ENCODE measurements around the gene FUT3.

DNA sequence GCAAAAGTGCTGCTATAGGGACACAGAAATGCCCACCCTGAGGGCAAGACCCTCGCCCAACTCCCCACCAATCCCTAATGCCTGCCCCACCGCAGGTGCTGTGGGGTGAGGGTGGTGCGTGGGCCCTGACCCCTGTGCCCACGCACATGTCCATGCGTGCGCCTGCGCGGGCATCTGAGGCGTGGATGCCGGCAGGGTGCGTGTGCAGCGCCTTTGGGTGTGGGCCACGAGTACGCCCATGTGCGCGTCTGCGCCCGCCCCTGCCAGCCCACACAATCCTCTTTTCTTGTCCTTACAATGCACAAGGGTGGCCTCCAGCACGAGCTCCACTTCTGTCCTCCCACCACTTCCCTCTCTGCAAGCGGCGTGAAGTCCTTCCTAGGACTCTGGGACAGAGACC is 26.1 kb downstream of the FUT3 start:
- TF ChIP-seq, protein P1, sequence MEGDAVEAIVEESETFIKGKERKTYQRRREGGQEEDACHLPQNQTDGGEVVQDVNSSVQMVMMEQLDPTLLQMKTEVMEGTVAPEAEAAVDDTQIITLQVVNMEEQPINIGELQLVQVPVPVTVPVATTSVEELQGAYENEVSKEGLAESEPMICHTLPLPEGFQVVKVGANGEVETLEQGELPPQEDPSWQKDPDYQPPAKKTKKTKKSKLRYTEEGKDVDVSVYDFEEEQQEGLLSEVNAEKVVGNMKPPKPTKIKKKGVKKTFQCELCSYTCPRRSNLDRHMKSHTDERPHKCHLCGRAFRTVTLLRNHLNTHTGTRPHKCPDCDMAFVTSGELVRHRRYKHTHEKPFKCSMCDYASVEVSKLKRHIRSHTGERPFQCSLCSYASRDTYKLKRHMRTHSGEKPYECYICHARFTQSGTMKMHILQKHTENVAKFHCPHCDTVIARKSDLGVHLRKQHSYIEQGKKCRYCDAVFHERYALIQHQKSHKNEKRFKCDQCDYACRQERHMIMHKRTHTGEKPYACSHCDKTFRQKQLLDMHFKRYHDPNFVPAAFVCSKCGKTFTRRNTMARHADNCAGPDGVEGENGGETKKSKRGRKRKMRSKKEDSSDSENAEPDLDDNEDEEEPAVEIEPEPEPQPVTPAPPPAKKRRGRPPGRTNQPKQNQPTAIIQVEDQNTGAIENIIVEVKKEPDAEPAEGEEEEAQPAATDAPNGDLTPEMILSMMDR (IDR thresholded peaks at IDR 0.05 in 2 of 3, conservative IDR thresholded peaks at IDR 0.05 in 1 of 3; ENCODE audit: borderline replicate concordance in 1 of 3, insufficient read depth in 1 of 3, low read depth in 2 of 3, low read length in 2 of 3), result no peak
- TF ChIP-seq RAD21 (IDR thresholded peaks at IDR 0.05; ENCODE audit: low read depth) (no peak), EZH2 (IDR thresholded peaks at IDR 0.05) (no peak), POLR2A (IDR thresholded peaks at IDR 0.05; ENCODE audit: borderline replicate concordance, extremely low read depth, insufficient read depth, insufficient read length) (no peak), FOSL1 (IDR thresholded peaks at IDR 0.05; ENCODE audit: low read depth) (no peak), ZNF274 (IDR thresholded peaks at IDR 0.05; ENCODE audit: low read depth, low read length) (no peak), POLR2AphosphoS5 (IDR thresholded peaks at IDR 0.05; ENCODE audit: low read depth, low read length) (no peak), JUND (IDR thresholded peaks at IDR 0.05) (no peak), YY1 (IDR thresholded peaks at IDR 0.05; ENCODE audit: extremely low read depth, insufficient replicate concordance, low read depth, low read length) (no peak), EZH2phosphoT487 (IDR thresholded peaks at IDR 0.05; ENCODE audit: borderline replicate concordance) (no peak), SP1 (IDR thresholded peaks at IDR 0.05; ENCODE audit: low read depth) (no peak)
- TF ChIP-seq, protein P2, sequence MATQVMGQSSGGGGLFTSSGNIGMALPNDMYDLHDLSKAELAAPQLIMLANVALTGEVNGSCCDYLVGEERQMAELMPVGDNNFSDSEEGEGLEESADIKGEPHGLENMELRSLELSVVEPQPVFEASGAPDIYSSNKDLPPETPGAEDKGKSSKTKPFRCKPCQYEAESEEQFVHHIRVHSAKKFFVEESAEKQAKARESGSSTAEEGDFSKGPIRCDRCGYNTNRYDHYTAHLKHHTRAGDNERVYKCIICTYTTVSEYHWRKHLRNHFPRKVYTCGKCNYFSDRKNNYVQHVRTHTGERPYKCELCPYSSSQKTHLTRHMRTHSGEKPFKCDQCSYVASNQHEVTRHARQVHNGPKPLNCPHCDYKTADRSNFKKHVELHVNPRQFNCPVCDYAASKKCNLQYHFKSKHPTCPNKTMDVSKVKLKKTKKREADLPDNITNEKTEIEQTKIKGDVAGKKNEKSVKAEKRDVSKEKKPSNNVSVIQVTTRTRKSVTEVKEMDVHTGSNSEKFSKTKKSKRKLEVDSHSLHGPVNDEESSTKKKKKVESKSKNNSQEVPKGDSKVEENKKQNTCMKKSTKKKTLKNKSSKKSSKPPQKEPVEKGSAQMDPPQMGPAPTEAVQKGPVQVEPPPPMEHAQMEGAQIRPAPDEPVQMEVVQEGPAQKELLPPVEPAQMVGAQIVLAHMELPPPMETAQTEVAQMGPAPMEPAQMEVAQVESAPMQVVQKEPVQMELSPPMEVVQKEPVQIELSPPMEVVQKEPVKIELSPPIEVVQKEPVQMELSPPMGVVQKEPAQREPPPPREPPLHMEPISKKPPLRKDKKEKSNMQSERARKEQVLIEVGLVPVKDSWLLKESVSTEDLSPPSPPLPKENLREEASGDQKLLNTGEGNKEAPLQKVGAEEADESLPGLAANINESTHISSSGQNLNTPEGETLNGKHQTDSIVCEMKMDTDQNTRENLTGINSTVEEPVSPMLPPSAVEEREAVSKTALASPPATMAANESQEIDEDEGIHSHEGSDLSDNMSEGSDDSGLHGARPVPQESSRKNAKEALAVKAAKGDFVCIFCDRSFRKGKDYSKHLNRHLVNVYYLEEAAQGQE (IDR thresholded peaks at IDR 0.05; ENCODE audit: low read depth), result no peak

All from HCT116 (cell line).